Neutrophil (primary cell): ENCODE results near the gene CCSER2.

ENCODE experiments used
- H3K27ac ChIP-seq: fragments of 200-600 bp; sonication (generic); 2 replicates; pipeline ENCODE4 v1.5.1; 2016; ENCODE audit warnings: mild to moderate bottlenecking, moderate library complexity
- H3K27me3 ChIP-seq: fragments of 200-600 bp; sonication (generic); 2 replicates; pipeline ENCODE4 v1.6.0; 2016; ENCODE audit warnings: mild to moderate bottlenecking
- H3K36me3 ChIP-seq: fragments of 200-600 bp; sonication (generic); 2 replicates; pipeline ENCODE4 v1.5.1; 2017
- H3K4me1 ChIP-seq, 2 experiments: fragments of 200-600 bp in 1 of 2; sonication (generic) in 1 of 2; 1 replicate in 1 of 2; 2 replicates in 1 of 2; pipeline versions ENCODE4 v1.5.1 to v1.6.1; 2013 to 2016; ENCODE audit warnings: low read depth in 1 of 2, low read length in 1 of 2, mild to moderate bottlenecking in 1 of 2, moderate library complexity in 1 of 2; ENCODE audit not compliant: control insufficient read depth in 1 of 2, insufficient read depth in 1 of 2
- H3K4me3 ChIP-seq, 2 experiments: fragments of 200-600 bp in 1 of 2; sonication (generic) in 1 of 2; 1 replicate in 1 of 2; 2 replicates in 1 of 2; pipeline ENCODE4 v1.5.1; 2013 to 2016; ENCODE audit warnings: low read depth in 1 of 2, low read length in 1 of 2, mild to moderate bottlenecking in 1 of 2, moderate library complexity in 1 of 2
- H3K9me3 ChIP-seq: fragments of 200-600 bp; sonication (generic); 2 replicates; pipeline ENCODE4 v1.5.1; 2016
- CTCF ChIP-seq: fragments of 200-600 bp; sonication (generic); IDR thresholded peaks from 2 replicates; pipeline ENCODE4 v1.5.1; 2016; ENCODE audit warnings: antibody characterized with exemption

CCSER2 gene

GRCh38 chr10:84549368-84550165 lies 221.2 kb downstream of the CCSER2 start:
- Histone ChIP-seq H3K9me3 (no peaks in the 10 kb centered on the region), H3K4me3 (no peak overlapping the region), H3K4me1 (no peaks in the 10 kb centered on the region), H3K36me3 (no peaks in the 10 kb centered on the region), H3K27ac (no peak overlapping the region), H3K27me3 (peaks cover 27% of the 10 kb centered on the region)
- TF ChIP-seq CTCF = no peak

GRCh38 chr10:84550756-84551436 lies 222.5 kb downstream of the CCSER2 start:
- H3K27ac ChIP-seq = no peak overlapping the region
- H3K36me3 ChIP-seq = no peaks in the 10 kb centered on the region
- H3K4me3 ChIP-seq = no peak overlapping the region
- peaks cover 21% of the 10 kb centered on the region for H3K27me3 ChIP-seq
- H3K4me1 ChIP-seq = no peaks in the 10 kb centered on the region
- no peaks in the 10 kb centered on the region for H3K9me3 ChIP-seq
- no peak for TF ChIP-seq CTCF

GRCh38 chr10:84551437-84552120 lies 223.2 kb downstream of the CCSER2 start:
- no peak for TF ChIP-seq CTCF
- Histone ChIP-seq H3K27ac (no peak overlapping the region), H3K4me3 (no peak overlapping the region), H3K9me3 (no peaks in the 10 kb centered on the region), H3K27me3 (peaks cover 18% of the 10 kb centered on the region), H3K4me1 (no peaks in the 10 kb centered on the region), H3K36me3 (no peaks in the 10 kb centered on the region)

- no peak for TF ChIP-seq CTCF
- no peaks in the 10 kb centered on the region for H3K9me3 ChIP-seq
- no peaks in the 10 kb centered on the region for H3K36me3 ChIP-seq
- H3K27ac ChIP-seq = no peak overlapping the region
- H3K27me3 ChIP-seq = peaks cover 15% of the 10 kb centered on the region
- no peaks in the 10 kb centered on the region for H3K4me1 ChIP-seq
- H3K4me3 ChIP-seq = no peak overlapping the region
Measured at GRCh38 chr10:84552478-84552877, 224.1 kb downstream of the CCSER2 start.

- H3K27ac ChIP-seq = no peak overlapping the region
- H3K27me3 ChIP-seq = peaks cover 16% of the 10 kb centered on the region
- TF ChIP-seq CTCF = no peak
- H3K36me3 ChIP-seq = no peaks in the 10 kb centered on the region
- no peaks in the 10 kb centered on the region for H3K4me1 ChIP-seq
- no peaks in the 10 kb centered on the region for H3K9me3 ChIP-seq
- H3K4me3 ChIP-seq = no peak overlapping the region
Measured at GRCh38 chr10:84562592-84562991, 234.2 kb downstream of the CCSER2 start.
